Stimulated activated CD4-positive, alpha-beta T cell treated with anti-CD3 and anti-CD28 coated beads, Interleukin-1b, Interleukin-23, amount 100 ng/mL, for 4 hours (primary cell): Measurements from ENCODE around the gene LY6G6F.

Experiments used
- DNase-seq, 2 donors: peaks; one replicate each; pipeline ENCODE4 v3.0.0-alpha.2; 2020; ENCODE audit warnings: low read depth in 2 of 2

LY6G6F gene

DNA sequence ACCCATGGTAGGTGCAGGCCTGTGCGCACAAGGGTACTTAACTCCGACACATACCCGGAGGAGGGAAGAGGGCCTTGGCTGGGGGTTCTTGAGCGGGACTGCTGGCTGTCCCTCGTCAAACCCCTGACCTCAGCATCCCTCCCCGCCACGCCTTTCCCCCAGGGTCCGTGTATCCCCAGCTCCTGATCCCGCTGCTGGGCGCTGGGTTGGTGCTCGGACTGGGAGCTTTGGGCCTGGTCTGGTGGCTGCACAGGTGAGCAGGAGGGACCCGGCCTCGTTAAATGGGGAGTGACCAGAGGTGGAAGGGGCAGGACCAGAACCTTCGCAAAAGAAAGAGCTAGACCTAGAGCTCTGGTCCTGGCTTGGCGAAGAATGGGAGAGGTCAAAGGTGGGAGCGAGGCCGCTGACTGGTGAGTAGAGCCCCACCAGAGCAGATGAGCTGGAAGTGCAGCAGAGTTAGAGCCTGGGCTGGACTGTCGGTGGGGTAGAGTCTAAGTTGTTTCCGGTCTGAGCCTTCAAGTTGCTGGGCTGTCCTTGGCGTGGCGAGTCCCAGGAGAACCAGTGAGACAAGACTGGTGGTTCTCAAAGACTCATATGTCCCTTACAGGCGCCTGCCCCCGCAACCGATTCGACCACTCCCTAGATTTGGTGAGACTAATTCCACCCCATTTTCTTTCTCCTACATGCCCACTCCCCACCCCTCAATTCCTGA is 17.5 kb downstream of the LY6G6F start:
- no peak for DNase-seq

DNA sequence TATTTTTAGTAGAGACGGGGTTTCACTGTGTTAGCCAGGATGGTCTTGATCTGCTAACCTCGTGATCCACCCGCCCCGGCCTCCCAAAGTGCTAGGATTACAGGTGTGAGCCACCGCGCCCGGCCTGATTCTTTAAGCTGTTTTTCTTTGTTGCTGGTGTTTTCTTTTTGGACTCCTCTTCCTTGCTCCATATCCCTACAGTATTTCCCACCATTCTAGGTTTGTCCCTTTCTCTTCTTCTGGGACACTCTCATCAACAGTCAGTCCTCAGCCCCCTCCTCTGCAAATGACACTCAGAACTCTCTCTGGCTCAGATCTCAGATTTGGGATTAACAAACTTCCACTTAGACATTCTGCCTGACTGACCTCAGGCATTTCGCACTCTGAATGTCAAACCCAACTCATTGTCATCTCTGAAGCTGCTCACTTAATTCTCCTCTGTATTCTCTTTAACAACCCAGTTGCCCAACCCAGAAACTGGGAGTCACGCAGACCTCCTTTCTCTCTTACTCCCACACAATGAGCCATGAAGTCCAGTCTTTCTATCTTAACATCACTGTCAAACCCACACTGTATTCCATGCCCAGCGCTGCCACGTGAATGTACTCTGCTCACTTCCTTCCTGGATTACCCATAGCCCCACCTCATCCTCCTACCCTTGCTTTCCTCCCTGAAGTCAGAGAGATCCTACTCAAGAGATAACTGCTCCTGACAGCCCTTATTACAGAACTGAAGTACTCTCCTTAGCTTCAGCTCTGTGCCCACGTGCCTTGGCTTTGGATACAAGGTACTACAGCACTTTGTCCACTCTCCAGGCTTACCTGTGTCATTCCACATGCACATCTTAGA is 19.1 kb downstream of the LY6G6F start:
- DNase-seq, result no peak

DNA sequence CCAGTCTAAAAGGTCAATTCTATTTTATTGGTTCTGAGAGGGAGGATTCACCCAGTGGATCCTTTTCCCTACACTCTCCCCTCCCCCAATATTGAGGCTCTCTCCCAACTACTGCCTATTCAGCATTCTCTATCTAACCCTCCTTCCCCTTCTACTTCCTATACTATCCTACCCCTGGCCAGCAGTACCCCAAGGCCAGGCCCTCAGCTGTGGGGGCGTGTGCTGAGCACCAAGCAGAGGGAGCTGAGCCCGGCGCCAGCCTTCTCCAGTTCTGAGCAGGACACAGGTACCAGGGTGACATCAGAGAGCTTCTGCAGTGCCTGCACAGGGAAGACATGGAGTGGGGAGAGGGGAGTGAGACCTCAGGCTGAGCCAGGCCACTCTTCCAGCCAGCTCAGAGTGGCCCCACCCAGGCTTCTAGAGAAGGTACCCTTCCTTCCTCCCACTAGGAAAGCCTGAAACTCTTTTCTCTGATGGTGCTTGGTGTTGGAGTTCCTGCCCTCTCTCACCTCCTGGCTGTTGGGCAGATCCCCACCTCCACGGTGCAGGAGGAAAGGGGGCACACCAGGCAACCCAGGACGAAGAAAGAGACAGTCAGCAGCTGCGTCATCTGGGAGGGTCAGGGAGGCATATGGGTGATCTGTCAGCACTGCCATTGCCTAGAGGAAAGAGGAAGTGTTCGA is 20.5 kb downstream of the LY6G6F start:
- DNase-seq, result no peak

DNA sequence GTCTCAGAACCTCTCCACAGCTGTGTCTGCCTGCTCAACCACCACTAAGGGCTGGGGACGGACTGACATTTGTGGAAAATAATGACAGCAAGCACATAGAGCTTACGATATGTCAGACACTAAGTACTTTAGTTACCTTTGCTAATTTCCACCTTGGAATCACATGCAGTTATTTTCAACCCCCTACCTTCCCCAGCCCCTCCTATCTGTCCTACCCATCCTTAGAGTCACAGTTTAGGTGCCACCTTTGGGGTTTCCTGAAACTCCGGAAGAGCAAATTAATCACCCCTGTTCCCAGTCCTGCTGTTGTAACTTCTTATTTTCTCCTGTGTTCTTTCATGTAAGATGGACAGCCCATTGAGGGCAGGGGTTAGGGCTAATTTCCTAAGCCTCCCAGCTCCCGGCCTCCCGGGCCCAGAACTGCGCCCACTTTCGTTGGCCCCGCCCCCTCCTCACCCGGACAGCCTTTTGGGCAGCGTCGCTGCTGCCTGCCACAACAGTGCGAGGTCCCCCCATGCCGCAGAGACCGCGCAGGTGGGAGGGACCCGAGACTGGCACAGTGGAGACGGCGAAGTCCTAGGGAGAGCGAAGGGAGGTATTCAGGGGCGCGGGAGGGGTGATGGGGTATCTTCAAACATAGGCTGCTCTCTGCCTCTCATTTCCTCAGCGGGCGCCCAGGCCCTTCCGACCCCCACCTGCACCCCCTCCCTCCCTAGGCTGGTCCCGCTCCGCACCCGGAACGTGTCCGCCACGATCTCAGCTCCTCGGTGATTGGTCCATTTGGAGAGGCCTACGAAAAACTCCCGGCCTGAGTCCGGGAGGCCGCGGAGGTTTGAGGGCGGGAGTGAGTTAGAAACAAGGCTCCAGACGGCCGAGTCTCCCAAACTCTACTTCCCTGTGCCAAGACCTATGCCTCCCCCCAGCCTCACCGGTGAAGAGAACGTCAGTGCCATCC is 21.3 kb downstream of the LY6G6F start:
- DNase-seq, result no peak

DNA sequence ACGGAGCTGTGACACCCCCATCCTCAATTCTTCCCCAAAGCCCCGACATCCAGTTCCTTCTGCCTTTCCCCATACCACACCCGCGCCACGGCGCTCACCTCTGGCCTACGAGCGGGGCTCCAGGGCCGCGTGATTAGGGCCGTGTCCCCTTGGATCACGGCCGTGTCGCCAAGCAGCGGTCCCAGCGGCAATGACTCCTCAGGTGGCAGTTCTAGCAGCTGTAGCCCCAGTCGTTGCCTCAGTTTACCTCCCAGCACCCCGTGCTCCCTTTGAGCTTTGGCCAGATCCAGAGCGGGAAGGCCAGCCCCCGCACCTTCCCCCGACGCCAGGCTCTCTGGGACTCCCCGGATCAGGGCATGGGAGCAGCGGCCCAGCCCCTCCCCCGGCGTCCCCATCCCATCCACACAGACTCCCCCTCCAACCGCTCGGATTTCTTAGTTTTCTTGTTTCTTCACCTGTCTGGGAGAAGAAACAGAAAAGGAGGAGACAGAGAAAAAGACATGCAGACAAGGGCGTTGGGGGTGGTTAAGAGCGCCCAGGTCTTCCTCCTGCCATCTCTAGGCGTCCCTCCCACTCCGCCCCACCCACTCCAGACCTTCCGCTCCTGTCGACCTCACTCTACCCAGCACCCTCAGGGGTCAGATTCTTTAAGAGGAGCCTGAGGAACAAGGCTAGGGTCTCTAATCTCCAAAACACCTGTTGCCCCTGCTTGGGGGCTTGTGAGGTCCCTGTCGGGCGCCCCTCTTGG is 22.3 kb downstream of the LY6G6F start, which contains the start of gene DDAH2:
Gene DDAH2 (minus strand): TSS at position 533 of the 748 bp plus-strand sequence. CDS start 138 bp downstream, at position 395.
- no peak for DNase-seq

DNA sequence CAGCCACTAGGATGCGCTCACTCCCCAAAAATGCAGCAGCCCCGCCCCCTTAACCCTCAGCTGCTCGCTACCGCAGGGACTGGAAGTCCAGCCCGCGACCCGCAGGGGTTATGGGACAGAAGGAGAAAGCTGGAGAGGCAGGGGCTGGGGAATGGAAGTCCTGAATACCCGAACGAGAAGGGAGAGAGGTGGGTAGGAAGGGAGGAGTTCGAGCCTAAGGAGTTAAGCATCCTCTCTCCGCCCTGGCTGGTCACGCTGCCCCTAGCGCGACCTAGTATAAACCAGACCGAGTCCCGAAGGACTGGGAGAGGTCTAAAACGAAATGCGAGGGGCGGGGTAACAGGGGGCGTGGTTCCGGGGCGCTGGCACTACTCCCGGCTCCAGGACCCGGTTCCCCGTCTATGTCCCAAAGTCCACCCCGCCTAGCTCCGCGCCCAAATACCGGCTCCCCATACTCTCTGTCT is 22.9 kb downstream of the LY6G6F start:
- peak; percentile 70 to 72 for DNase-seq

DNA sequence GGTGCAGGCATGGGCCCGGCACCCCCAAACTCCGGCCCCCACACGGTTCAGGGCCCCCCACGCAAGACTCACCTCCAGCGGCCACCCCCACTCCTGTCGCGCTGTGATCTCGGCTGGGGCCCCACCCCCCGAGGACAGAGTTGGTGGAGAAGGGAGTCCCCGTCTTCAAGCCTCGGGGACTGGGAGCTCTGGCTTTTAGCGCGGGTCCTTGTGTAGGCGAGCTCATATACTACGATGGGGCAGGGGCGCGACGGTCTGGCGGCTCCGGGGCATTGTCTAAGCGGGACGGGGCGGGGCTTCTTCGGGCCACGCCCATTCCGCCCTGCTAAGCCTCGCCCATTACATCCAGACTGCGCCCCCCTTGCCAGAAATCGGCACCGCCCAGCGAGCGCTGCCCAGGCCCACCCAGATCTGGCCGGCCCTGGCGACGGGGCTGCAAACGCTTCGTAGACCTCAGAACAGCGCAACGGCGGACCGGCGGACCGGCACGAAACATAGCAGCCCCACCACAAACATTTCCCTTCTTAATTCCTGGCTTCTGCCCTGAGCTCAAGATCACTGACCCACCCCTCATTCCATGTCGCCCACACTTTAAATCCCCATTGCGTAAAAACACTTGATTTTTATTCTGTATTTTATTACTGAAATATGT is 23.4 kb downstream of the LY6G6F start:
- peak; percentile 50 to 58 for DNase-seq

DNA sequence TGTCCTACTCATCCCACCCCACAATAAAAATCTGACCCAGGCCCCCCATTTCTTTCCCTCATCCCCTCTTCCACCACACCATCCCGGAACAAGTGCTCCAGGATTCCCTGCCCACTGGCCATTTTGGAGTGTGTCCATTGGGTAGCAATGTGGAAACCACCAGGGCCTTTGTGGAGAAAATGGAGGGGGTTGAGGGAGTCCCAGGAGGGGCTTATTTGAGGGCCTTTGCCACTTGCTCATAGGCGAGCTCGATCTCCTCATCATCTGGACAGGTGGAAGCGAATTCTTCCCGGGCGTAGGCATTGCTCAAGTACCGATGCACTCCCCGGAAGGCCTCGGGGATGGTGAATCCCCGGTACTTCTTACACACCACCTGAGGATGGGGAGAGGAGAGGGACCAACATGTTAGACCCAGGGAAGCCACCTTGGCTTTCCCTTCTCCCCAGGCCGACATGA is 24.0 kb downstream of the LY6G6F start:
- DNase-seq, result no peak

DNA sequence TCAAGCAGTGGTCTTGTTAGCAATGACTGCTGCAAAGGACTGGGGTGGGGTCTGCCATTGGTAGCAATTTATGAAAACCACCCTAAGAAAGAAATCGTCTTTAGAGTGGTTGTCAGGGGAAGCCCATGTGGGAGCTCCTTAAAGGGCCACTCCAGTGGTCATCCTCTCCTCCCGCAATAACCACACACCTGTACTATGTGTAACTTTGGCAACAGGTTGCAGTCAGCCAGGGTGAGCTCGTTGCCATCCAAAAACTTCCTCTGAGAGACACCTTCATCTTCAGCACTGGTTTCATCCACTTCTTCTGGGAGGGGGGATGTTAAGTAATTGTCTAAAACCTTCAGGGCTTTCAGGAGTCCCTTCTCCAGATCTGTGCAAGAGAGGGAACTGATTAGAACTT is 25.4 kb downstream of the LY6G6F start:
- no peak for DNase-seq

DNA sequence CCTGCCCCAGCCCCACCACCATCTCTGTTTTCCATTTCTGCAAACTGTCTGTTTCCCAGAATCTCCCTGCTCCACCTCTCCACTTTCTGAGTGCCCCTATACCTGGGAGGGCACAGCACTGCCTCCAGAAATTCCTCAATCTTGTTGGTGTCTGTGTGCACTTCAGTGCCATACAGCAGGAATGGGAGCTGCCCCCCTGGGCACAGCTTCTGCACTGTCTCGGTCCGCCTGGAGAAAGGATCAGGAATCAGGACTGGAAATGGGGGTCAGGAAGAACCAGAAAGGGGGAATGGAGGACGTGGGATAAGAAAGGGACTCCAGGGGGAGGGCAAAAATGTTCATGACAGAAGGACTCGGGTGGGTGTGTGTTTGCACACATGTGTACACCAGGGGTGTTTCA is 27.1 kb downstream of the LY6G6F start:
- no peak for DNase-seq

DNA sequence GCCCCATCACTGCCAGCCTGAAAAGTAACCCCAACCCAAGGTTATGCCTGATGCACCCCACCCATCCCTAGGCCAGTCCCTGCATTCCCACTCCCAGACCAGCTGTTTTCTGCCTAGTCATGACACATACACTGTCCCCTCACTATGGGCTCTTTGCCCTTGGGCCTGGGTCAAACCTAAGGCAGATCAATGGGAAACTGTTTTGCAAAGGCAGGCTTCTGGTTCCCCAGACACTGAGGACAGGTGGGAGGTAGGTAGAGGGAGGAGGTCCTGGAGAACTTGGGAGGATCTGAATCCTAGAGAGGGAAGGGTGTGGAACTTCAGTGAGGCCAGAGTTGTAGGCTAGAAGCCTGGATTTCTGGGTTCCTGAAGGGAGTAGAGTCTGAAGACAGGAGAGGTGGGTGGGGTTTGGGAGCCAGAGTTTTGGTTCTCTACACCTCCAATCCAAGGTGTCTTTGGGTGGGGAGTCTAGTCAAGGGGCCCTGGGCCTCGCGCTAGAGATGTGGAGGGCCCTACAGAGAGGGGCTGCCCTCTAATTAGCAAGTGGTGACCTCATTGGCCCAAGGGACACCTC is 27.7 kb downstream of the LY6G6F start:
- DNase-seq, result no peak

DNA sequence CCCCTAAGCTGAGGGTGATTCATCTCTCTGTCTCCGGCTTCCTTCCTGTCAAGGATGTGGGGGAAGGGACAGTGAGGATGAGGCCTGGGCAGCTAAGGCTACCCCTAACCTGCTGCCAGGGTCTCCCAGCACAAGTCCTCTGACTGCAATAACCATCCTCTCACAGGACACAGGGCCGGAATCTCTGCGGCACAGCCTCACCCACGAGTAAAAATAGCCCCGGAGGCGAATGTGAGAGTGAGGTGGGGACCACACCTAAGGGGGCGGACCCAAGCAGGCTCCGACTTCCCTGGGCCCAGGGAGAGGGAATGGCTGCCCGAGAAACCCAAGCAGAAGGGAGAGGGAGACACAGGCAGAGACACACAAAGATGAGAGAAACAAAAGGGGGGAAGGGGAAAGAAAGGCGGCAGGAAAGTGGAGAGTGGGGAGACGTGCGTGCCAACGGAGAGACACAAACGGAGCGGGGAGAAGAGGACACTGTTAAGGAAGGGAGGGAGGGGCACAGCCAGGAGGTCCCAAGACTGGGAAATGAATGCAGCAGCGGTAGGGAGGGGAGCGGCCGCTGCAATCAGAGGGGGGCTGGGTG is 28.2 kb downstream of the LY6G6F start:
- peak in 1 of 2 donors; percentile 20 for DNase-seq

DNA sequence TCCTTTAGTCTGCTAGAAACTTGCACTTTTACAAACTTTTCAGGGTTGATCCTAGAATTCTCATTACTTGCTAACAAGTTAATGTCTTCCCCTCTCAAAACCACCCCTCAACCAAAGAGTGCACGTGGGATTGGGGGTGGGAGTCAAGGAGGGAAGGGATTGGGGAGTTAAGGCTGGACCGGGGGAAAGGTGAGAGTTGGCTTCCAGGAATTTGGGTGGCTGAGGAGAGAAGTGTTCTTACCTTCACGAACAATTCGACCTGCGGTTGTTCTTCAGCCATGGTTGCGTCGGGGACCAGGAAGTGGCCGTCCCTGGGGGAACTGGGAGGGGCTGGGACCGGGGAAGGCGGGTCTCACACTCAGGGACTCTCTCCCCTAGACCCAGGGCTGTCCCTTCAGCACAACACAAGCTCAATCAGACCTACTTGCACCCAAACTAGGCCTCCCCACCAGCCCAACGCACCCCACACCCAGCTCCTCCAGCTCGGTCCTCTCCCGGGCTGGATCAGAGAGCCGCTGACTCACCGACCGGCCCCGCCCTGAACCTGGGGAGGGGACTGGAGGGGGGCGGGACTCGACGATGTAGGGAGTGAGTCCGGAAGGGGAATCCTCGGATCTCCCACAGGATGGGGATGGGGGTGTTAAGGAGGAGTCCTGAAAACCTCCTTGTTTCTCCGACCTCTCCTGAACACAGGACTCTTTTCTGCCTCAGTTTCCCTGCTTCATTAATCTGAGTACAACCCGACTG is 29.5 kb downstream of the LY6G6F start, which contains the start of gene CLIC1:
Gene CLIC1 (minus strand): TSS at position 510 of the 747 bp plus-strand sequence. CDS start 230 bp downstream, at position 280.
- DNase-seq, result peak; percentile 62 to 73

DNA sequence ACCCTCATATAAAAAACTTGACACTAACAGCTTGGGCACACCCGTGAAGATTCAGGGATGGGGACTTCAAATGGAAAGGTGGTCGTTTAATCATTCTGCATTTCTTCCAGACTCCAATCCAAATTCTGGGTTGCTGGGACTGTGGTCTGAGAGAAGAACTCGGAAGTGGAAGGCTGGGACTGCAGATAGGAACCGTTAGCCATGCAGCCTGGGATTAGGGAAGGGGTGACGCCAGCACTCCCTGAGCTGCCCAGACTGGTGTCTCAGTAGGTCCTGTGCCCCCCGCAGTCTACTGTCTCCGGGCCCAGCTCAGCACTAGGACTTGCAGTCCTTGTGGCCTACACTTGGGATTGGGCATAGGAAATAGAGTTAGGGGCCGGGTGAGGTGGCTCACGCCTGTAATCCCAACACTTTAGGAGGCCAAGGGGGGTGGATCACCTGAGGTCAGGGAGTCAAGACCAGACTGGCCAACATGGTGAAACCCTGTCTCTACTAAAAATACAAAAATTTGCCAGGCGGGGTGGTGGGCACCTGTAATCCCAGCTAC is 30.2 kb downstream of the LY6G6F start:
- no peak for DNase-seq

DNA sequence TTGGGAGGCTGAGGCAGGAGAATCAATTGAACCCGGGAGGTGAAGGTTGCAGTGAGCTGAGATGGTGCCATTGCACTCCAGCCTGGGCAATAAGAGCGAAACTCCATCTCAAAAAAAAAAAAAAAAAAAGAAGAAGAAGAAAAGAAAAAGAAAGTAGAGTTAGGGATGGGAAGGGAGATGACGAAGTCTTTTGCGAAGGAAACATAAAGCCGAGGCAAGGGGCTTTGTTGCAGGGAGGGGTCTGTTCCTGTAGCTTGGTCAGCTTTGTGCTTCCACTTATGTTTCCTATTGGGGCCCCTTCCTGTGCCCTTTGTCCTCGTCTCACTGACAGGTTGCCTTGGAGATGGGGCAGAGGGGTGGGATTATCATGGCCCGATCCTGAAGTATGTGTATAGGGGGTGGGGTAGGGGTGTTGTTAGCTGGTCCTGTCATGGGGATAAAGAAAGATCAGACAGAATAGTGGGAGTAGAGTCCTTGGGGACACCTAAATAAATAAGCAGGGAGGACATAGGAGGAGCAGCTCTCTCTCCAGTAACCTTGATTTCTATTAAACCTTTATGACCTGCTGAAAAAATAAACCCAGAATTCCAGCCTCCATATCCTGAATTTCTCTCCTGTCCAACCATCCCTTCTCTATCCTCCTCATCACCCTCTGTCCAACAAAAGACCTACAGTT is 30.8 kb downstream of the LY6G6F start:
- no peak for DNase-seq

DNA sequence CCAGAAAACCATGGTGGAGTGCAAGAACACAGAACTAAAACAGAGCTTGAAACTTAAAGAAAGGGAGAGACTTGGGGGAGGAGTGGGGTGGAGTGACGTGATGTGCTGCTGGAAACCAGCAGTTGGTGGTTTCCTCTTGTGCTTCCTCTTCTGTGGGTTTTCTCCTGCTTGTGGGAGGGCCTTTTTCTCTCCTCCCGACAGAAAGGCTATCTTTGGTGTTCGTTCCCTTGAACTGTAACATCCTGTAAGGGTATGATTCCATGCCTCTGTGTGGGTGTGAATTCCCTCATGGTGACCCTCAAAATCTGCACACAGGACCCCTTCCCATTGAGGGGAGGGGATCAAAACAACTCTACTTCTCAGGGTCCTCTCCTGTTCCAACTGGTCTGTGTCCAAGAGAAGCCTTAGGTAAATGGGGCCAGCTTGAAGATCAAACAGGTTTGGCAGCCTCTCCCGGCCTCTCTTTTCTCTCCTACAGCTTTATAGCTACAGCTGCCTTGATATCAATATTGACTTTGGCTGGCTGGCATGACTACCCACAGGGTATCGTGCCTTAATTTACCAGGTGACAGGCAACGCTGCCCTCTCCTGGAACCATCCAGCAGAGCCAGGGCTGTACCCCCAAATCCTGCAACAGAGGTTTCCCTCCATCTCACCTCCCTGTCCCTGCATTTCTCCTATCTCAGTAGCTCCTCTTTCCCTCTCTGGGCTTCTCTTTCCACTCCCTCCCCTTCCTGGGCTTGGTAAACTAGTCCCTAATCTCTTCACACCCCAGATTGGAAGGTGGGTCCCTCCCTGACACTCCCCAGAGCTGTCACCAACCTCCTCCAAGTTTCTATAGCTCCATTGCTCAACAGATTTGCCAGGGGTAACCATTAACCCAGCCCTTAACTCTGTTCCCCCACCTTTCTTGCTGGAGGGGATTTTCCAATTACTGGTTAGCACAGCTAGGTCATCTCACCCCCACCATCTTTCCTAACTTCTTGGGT is 31.6 kb downstream of the LY6G6F start:
- DNase-seq, result peak; percentile 30 to 47
